HG02642 (cell line): ENCODE measurements around the gene FURIN.
"Not testable (repeated sequence)": the region's sequence is repeated elsewhere in the genome, so short reads cannot be mapped to it uniquely, and the experiment has no call there.

Source experiments
- ATAC-seq: cut with Tn5 transposase; IDR thresholded peaks from one replicate; pipeline ENCODE4 v1.9.1; 2021; ENCODE audit warnings: mild to moderate bottlenecking; ENCODE audit not compliant: unreplicated experiment, poor library complexity

Gene FURIN

GRCh38 chr15:90840157-90840855 lies 28.1 kb upstream of the FURIN start:
- ATAC-seq: no peak

- no peak for ATAC-seq
These were observed 27.4 kb upstream of the FURIN start for GRCh38 chr15:90840954-90841353.

- no peak for ATAC-seq
These were observed 23.7 kb upstream of the FURIN start for GRCh38 chr15:90844696-90845095.

- ATAC-seq: peak; percentile 82
These were observed 23.0 kb upstream of the FURIN start for GRCh38 chr15:90845201-90845949.

DNA sequence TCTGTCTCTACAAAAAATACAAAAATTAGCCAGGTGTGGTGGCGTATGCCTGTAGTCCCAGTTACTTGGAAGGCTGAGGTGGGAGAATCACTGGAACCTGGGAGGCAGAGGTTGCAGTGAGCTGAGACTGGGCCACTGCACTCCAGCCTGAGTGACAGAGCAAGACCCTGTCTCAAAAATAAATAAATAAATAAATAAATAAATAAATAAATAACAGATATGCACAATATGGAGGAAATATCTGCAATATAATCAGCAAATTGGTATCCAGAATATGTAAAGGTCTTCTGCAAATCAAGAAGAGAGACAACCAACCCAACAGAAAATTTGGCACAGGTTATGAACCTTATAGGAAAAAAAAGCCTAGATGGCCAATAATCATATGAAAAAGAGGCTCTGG lies 19.0 kb upstream of the FURIN start:
- ATAC-seq: not testable (repeated sequence)

- no peak for ATAC-seq
These were observed 17.3 kb upstream of the FURIN start for GRCh38 chr15:90851114-90851513.

GRCh38 chr15:90851940-90852339 lies 16.4 kb upstream of the FURIN start:
- ATAC-seq: no peak

DNA sequence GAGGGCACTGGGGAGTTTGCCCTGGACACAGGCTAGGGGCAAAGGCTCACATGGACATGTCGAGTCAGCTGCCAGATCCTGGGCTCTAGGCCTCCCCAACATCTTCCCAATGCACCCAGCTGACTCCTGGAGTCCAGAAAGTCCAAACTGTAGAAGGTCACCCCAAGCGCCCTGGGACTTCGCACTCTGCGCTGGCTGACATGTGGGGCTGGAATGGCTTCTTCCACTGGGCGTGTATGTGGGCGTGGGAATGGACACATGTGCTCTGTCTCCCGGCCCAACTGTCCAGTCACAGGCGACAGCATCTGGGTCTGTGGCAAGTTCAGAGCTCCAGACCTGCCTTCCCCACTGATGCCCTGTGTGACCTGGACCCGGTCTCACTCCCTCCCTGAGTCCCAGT lies 13.2 kb upstream of the FURIN start:
- ATAC-seq: no peak

DNA sequence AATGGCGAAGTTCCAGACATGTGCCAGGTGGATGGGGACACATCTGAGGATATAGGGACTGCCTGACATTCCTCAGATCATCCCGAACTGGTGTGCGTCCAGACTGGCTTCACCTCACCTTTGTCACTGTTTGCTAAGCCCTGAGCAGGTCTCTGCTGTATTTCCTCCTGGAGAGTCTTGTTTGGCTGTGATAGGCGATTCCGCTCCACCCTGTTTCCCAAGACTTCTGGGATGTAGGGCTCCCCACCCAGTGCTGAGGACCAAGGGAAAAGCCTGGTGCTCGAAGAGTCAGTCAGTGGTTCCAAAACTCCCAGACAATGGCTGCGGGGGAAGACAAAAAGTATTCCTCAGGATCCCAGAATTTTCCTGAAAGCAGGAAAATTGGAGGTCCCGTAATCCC lies 11.1 kb upstream of the FURIN start:
- no peak for ATAC-seq

DNA sequence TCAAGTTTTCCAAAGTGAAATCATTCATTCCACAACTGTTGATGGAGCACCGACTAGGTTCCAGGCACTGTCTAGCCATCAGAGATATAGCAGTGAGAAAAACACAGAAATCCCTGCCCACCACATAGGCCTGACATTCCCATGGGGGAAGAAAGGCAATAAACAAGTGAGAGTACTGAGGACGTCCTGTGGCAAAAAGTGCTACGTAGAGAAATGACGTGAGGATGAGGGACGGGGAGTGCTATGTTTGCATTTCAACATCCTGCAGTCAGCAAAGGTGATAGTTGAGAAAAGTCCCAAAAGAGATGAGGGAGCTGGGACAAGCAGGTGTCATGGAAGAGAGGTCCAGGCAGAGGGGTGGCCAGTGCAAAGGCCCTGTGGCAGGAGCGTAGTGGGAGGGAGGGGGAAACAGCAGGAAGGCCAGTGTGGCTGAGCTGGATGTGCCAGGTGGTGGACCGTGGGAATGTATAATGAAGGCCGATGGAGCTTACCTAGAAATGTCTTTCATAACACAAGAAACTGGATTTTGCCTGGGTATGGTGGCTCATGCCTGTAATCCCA lies 10.4 kb upstream of the FURIN start:
- ATAC-seq: no peak

DNA sequence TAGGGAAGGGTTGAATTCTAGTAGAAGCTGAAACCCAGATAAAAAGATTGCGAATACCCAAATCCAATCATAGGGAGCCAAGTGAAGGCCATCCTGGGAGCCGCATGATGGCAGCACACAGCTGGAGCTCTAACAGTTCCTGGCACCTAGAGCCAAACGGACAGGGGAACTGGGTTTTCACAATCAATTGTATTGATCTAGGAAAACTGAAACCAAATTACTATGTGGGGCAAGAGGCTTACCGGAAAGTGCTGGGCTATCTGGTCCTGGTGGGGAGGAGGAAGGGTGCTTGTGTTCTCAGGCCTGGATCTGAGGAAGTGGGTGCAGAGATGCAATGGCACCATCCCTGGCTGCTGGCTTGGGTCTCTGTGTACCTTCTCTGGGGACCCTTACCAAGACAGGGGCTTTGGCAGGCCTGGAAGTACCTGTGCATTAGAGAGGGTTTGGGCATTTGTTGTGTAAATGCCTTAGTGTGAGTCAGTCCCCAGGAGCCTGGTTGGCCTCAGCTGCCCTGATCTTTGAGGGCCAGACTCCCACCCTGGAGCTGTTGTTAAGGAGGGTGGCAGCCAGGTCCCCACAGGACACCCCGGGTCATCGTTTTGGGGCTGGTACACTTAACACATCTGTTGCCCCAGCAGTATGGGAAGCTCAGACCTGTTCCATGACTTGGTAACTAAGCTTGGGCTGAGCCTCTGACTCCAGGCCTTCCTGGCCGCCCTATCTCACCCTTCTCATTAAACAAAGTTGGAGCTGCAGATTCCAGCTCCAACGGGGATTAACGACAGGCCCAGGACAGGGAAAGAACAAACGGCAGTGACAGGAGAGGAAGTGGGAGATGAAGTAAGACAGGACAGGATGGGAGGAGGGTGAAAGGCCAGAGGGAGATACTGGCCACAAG lies 8.9 kb upstream of the FURIN start:
- no peak for ATAC-seq

DNA sequence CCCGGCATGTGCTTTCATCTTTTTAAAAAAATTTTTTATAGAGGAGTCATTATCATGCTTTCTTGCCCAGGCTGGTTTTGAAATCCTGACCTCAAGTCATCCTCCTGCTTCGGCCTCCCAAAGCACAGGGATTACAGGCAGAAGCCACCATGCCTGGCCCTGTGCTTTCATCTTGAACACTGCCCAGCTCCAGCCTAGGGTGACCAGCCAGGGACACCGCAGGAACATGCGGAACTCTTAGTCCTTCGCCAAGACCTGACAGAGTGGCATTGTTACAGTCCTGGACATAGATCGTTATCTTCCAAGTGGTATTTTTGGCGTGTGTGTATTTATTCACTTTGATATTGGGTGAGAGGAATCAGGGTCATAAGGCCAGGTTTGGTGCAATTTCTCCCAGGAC lies 7.9 kb upstream of the FURIN start:
- no peak for ATAC-seq

- ATAC-seq: no peak
These were observed 7.3 kb upstream of the FURIN start for GRCh38 chr15:90860942-90861675.

- no peak for ATAC-seq
These were observed 5.9 kb upstream of the FURIN start for GRCh38 chr15:90862487-90862886.

GRCh38 chr15:90862964-90863778 lies 5.2 kb upstream of the FURIN start:
- ATAC-seq: no peak

GRCh38 chr15:90863987-90864386 lies 4.4 kb upstream of the FURIN start:
- no peak for ATAC-seq

- ATAC-seq: no peak
These were observed 3.9 kb upstream of the FURIN start for GRCh38 chr15:90864507-90864906.

GRCh38 chr15:90865702-90866101 lies 2.7 kb upstream of the FURIN start:
- ATAC-seq: no peak

DNA sequence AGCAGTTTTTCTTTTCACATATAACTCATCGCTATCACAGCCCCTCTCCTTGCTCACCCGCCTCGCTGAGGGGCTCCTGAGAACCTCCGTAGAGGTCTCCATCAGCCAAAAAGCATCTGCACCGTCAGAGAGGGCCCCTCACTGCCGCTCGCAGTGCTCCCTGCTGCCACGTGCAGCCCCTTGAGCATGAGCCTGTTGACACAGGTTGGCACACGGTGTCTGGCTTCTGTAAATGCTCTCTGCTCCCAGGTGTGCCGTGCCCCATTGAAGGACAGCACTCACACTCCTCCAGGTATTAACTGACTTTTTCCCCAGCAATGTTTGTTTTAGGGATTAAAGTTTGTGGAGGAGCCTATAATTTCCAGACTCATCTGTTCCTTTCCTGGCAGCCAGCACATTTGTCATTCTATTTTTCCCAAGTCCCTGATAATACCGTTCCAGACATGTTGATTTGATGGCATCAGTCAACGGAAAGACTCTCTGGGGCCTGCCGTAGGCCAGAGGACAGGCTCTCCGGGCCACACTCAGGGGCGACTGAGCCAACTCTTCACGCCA lies 2.1 kb upstream of the FURIN start:
- no peak for ATAC-seq
